Mononuclear cell (primary cell): Measurements from ENCODE around the gene UBE2D2. TPM values are rescaled to one million over a fixed set of nuclear protein-coding genes. Genes with fewer than 3 reads are reported as not detected.
"Not testable (repeated sequence)": the region's sequence is repeated elsewhere in the genome, so short reads cannot be mapped to it uniquely, and the experiment has no call there.

Source experiments
- H3K27me3 ChIP-seq: 2 replicates; pipeline ENCODE4 v1.6.0; 2011; ENCODE audit warnings: low read length, control low read depth; ENCODE audit not compliant: insufficient read depth
- H3K4me1 ChIP-seq: 2 replicates; pipeline ENCODE4 v1.5.1; 2011; ENCODE audit warnings: mild to moderate bottlenecking, low read length, control low read depth; ENCODE audit not compliant: insufficient read depth
- H3K4me3 ChIP-seq: 2 replicates; pipeline ENCODE4 v1.5.1; 2011; ENCODE audit warnings: mild to moderate bottlenecking, low read length, moderate library complexity
- H3K9me3 ChIP-seq: 2 replicates; pipeline ENCODE4 v1.5.1; 2011; ENCODE audit warnings: low read depth, mild to moderate bottlenecking, control low read depth, low read length
- total RNA-seq: library from RNA; depleted of rRNA; stranded (reverse); fragments of >200 nt; gene quantifications from one replicate; pipeline ENCODE4 v1.2.3, GENCODE V29; 2012

Gene UBE2D2
- total RNA-seq, result 81.5 TPM

DNA sequence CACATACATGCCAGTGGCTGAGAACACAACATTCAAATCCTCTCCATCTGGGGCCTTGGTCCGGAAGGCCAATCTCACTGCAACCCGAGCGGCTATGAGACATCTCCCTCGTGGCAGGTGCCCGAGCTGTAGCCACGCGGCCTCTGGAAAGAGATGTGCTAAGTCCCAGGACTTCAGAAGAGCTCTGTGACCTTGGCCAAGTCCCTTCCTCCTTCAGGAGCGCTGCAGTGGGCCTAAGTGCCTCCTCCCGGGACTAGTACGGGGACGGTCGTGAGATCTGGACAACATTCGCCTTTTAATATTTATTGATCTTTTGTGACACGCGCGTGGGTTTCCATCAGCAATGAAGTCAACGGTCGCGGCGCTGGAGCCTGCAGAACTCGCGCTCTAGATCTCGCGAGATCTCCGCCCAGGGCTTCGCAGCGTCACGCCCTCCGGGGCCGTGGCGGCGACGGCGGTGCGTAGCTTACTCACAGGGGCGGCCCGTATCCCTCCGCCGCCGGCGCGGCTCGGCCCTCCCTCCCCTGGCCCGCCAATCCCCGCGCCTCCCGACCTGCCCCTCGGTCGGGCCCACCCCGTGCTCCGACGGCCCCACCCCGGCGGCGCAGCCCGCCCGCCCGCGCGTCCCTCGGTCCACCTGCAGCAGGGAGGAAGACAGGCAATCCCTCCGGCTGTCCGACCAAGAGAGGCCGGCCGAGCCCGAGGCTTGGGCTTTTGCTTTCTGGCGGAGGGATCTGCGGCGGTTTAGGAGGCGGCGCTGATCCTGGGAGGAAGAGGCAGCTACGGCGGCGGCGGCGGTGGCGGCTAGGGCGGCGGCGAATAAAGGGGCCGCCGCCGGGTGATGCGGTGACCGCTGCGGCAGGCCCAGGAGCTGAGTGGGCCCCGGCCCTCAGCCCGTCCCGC lies at the start of gene UBE2D2:
Gene UBE2D2, plus strand, starts transcription at position 588 of the 903 bp plus-strand sequence. CDS start 453 bp downstream, outside the sequence.
- no peaks in the 10 kb centered on the region for H3K27me3 ChIP-seq
- no peaks in the 10 kb centered on the region for H3K9me3 ChIP-seq
- H3K4me1 ChIP-seq, result peaks cover 40% of the 10 kb centered on the region
- H3K4me3 ChIP-seq, result peak within 1 kb of the TSS; percentile 84

- Histone ChIP-seq H3K27me3 (no peaks in the 10 kb centered on the region), H3K9me3 (no peaks in the 10 kb centered on the region), H3K4me1 (peaks cover 31% of the 10 kb centered on the region), H3K4me3 (no peak overlapping the region)
Observed at GRCh38 chr5:139512786-139513390, 48.3 kb upstream of the UBE2D2 start.

- not testable (repeated sequence) for H3K9me3 ChIP-seq, H3K4me3 ChIP-seq, H3K27me3 ChIP-seq
- peaks cover 36% of the 10 kb centered on the region for H3K4me1 ChIP-seq
Observed at GRCh38 chr5:139513434-139513833, 47.7 kb upstream of the UBE2D2 start.

DNA sequence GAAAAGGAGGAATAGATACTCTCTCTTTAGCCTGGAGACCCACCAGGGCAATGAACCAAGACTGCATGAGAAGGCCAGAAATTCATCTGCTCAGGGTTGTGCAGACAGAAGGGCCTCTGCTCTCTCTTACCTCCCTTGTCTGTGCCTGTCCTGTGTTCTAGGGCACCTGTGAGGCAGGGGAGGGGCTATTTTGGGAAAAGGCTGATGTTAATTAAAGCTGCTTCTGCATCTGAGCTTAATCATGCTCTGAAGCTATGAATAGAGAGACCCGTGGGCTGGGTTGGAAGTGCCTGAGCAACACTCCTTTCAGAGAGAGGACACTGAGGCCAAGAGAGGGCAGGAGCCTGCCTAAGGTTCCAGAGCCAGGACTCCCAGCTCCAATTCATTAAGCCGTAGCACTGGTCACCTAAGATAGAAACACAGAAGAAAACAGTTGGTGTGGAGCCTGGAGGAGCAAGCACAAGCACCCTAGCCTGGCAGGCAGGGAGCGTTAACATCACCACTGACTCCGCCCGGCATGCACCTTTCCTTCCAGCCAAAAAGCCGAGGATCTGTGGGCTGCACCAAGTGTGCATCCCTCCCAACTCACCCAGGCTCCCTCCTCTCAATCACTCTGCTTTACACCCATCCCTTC lies 47.2 kb upstream of the UBE2D2 start:
- H3K4me1 ChIP-seq, result peaks cover 40% of the 10 kb centered on the region

DNA sequence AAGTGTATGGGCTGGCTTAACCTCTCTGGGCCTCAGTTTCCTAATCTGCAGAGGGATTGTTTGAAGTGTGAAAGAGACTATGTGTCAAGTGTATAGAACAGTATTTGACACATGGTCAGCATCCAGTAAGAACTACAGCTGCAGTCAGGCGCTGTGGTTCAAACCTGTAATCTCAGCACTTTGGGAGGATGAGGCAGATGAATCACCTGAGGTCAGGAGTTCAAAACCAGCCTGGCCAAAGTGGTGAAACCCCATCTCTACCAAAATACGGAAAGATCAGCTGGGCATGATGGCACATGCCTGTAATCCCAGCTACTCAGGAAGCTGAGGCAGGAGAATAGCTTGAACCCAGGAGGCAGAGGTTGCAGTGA lies 46.7 kb upstream of the UBE2D2 start:
- peaks cover 40% of the 10 kb centered on the region for H3K4me1 ChIP-seq
- no peaks in the 10 kb centered on the region for H3K27me3 ChIP-seq
- no peak overlapping the region for H3K4me3 ChIP-seq
- H3K9me3 ChIP-seq, result no peaks in the 10 kb centered on the region

More for the DNA sequence above, 47.2 kb upstream of the UBE2D2 start:
- no peak overlapping the region for H3K4me3 ChIP-seq
- no peaks in the 10 kb centered on the region for H3K27me3 ChIP-seq
- H3K9me3 ChIP-seq, result no peaks in the 10 kb centered on the region

GRCh38 chr5:139517683-139518564 lies 43.2 kb upstream of the UBE2D2 start:
- Histone ChIP-seq H3K9me3 (no peaks in the 10 kb centered on the region), H3K4me3 (peak overlapping the region; percentile 50), H3K4me1 (peaks cover 20% of the 10 kb centered on the region)

DNA sequence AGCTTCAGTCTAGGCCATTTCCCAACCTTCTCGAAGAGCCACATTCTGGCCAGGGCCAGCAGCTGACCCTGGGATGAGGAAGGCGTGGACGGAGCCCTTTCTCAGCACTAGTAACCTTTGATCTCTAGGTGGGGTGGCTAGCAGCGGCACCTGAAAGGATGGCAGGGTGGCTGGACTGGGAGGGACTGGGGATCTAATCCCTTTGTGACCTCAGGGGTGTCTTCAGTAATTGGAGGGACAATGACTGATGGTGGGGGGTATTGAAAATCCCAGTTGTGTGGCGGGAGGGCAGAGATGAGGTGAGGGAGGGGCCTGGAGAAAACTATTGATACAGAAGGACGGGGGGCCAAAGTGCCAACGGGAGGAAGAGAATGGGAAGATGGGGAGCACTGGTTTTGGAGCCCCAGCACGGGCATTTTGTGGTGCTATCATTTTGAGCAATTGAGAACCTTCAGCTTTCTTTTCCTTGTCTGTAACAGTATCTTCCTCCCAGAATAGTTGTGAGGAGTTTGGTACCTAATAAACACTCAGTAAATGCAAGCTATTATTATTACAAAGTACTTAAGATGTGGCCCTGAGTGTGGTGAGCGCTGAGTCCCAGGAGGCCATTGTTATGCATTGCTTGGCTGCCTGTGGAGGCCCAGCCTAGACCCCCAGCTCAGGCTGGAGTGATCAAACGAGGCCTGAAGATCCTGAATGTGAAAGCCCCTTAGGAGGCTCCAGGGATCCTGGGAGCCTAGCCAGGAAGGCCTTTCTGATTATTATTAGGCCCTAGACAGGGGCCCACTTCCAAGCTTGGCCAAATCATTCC lies 37.3 kb upstream of the UBE2D2 start:
- Histone ChIP-seq H3K9me3 (no peaks in the 10 kb centered on the region), H3K4me1 (peaks cover 11% of the 10 kb centered on the region), H3K27me3 (no peaks in the 10 kb centered on the region), H3K4me3 (no peak overlapping the region)

More at GRCh38 chr5:139517683-139518564, 43.2 kb upstream of the UBE2D2 start:
- H3K27me3 ChIP-seq, result no peaks in the 10 kb centered on the region

GRCh38 chr5:139524446-139524845 lies 36.7 kb upstream of the UBE2D2 start:
- Histone ChIP-seq H3K4me3 (no peak overlapping the region), H3K27me3 (no peaks in the 10 kb centered on the region), H3K9me3 (no peaks in the 10 kb centered on the region), H3K4me1 (peaks cover 11% of the 10 kb centered on the region)

DNA sequence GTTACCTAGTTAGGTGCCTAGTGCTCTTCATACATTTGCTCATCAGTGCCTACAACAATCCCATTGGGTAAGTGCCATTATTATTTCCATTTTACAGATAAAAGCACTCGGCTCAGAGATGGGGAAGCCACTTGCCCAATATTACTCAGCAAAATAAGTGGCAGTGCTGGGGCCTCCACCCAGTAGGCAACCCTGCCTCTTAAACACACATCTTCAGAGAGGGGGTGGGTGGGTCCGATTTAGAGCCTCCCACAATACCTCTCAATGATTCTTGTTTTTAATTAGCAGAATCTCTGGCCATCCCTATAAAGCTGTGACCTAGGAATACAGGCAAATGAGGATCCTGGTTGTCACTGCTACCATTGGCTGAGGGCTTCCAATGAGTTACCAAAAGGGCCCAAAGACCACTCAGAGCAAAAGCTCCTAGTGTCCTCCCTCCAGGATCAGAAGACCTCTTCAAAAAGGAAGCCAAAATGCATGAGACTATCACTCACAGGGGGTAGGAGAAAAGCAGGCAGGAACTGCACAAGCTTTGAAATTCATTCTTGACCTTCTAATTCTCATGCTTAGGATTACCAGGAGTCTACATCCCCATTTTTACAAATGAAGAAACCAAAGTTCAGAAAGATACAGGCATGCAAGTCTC lies 36.1 kb upstream of the UBE2D2 start:
- H3K9me3 ChIP-seq, result no peaks in the 10 kb centered on the region
- no peak overlapping the region for H3K4me3 ChIP-seq
- peaks cover 11% of the 10 kb centered on the region for H3K4me1 ChIP-seq
- H3K27me3 ChIP-seq, result no peaks in the 10 kb centered on the region

- not testable (repeated sequence) for H3K9me3 ChIP-seq, H3K4me3 ChIP-seq, H3K27me3 ChIP-seq
- H3K4me1 ChIP-seq, result peaks cover 11% of the 10 kb centered on the region
Observed at GRCh38 chr5:139525586-139526308, 35.4 kb upstream of the UBE2D2 start.

GRCh38 chr5:139526309-139527089 lies 34.6 kb upstream of the UBE2D2 start:
- H3K4me1 ChIP-seq, result peaks cover 11% of the 10 kb centered on the region
- H3K27me3 ChIP-seq, H3K4me3 ChIP-seq, H3K9me3 ChIP-seq: not testable (repeated sequence)

- H3K4me3 ChIP-seq, result not testable (repeated sequence)
Observed at GRCh38 chr5:139527090-139527470, 34.1 kb upstream of the UBE2D2 start.

More at GRCh38 chr5:139527090-139527470, 34.1 kb upstream of the UBE2D2 start:
- peaks cover 11% of the 10 kb centered on the region for H3K4me1 ChIP-seq
- not testable (repeated sequence) for H3K9me3 ChIP-seq, H3K27me3 ChIP-seq
